NCI-H2196 (cell line): ENCODE measurements around the gene ACD.

ENCODE experiments used
- DNase-seq: peaks from one replicate; lab custom pipeline; 2025; ENCODE audit not compliant: unreplicated experiment; lab: John Stamatoyannopoulos, UW

The ACD gene

DNA sequence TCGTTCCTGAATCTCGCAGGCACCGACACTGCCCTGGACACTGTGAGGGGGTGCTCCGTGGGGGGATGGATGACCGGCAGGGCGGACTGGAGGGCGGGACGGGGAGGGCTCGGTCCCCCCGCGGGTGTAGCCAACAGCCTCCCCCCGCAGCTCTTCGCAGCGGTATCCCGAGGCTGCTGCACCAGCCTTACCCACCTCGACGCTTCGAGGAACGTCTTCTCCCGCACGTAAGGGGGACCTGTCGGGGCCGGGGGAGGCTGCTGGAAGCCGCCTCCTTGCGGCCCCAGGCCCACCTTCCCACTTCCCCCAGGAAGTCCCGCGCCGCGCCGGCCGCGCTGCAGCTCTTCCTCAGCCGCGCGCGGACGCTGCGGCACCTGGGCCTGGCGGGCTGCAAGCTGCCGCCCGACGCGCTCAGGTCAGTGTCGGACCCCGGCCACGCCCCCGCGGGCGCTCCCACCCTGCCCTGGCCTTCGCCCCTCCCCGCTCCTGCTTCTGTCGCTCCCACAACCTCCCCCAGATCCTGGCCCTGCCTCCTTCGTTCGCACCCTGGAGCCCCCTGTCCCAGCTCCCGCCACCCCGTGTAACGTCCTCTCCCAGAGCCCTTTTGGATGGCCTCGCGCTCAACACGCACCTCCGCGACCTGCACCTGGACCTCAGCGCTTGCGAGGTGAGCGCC is 11.8 kb downstream of the ACD start:
- DNase-seq, result no peak

- DNase-seq, result no peak
Observed at GRCh38 chr16:67647681-67648080, 12.4 kb downstream of the ACD start.

DNA sequence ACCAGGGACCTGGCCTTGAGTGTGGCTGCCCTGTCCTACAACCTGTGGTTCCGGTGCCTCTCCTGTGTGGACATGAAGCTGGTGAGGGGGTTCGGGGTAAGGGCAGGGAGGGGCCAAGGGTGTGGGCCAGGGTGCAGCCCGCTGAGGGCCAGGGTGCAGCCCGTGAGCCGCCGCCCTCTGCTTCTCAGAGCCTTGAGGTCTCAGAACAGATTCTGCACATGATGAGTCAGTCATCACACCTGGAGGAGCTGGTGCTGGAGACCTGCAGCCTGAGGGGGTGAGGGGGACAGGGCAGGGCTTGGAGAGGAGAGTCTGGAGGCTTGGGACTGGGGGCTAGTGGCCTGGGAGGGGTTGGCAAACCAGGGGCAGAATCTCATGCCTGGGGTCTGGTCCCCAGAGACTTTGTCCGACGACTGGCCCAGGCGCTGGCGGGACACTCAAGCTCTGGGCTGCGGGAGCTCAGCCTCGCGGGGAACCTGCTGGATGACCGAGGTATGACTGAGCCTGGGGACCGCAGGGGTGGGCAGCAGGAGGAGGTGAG is 12.9 kb downstream of the ACD start:
- DNase-seq, result no peak

DNA sequence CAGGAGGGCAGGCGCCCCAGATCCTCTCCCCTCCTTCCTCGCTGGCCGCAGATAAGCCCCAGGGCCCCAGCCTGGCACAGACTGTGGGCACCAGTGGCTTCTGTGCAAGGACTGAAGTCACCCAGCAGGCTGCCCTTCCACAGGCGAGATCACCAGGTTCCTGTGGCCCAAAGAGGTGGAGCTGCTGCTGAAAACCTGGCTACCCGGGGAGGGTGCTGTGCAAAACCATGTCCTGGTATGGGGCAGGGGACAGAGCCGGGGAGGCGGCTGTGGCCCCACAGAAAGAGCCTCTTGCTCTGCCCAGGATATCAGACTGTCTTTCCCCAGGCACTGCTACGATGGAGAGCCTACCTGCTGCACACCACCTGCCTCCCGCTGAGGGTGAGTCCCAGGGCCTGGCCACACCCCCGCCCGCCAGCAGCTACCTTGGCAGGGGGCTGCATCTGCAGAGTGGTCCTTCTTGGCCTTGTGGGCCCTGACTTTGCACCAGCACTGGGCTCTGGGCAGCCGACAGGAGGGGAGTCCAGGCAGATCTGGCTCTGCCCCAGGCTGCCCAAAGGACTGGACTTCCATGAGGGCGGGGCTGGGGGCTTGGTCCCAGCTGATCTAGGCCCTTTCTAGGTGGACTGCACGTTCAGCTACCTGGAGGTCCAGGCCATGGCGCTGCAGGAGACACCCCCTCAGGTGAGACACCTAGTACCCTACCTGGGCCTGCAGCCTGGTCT is 14.5 kb downstream of the ACD start:
- DNase-seq, result no peak

DNA sequence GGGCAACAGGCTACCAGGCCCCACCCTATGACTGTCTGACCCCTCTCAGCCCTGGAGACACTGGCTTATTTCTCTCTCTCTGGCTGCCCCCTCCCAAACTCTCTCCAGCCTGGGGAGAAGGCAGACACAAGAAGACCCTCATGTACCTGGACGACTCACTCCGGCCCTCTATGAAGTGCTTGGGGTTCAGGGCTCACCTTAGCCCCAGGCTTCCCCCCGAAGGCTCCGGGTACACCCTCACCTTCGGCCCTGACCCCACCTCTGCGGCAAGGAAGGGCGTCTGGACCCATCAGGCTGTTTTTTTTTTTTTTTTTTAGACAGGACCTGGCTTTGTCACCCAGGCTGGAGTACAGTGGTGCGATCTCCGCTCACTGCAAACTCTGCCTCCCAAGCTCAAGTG is 16.0 kb downstream of the ACD start:
- DNase-seq, result no peak

GRCh38 chr16:67641779-67642708 is 18.0 kb downstream of the ACD start:
- DNase-seq, result peak; percentile 65

DNA sequence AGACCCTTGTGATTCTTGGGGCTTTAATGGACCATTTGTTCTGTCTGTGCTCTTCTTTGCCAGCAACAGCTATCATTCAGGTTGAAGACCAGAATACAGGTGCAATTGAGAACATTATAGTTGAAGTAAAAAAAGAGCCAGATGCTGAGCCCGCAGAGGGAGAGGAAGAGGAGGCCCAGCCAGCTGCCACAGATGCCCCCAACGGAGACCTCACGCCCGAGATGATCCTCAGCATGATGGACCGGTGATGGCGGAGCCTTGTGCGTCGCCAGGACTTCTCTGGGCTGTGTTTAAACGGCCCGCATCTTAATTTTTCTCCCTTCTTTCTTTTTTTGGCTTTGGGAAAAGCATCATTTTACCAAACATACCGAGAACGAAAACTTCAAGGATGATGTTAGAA is 22.4 kb downstream of the ACD start:
- DNase-seq, result no peak

GRCh38 chr16:67636713-67637112 is 23.3 kb downstream of the ACD start:
- no peak for DNase-seq

GRCh38 chr16:67632415-67633172 is 27.5 kb downstream of the ACD start:
- DNase-seq, result no peak

GRCh38 chr16:67628216-67628615 is 31.8 kb downstream of the ACD start:
- no peak for DNase-seq

- DNase-seq, result no peak
Observed at GRCh38 chr16:67613808-67614207, 46.3 kb downstream of the ACD start.

DNA sequence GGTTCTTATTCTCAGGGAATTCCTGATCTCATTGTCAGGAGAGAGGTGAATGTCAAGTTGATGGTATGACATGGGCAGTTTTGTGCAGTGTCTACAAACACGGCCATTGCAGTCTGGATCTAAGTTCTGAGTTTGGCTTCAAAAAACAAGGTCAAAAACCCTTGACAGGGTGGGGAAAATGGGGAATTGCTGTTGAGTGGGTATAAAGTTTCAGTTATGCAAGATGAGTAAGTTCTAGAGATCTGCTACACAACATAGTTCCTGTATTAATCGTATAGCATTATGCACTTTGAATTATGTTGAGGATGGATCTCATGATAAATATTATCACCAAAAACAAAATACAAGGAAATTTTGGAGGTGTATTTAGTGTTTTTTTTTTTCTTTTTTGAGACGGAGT is 51.7 kb downstream of the ACD start:
- DNase-seq, result no peak
